Left lung (tissue), 10 donors: ENCODE measurements around the gene BANP. TPM values are rescaled to one million over a fixed set of nuclear protein-coding genes. Genes with fewer than 3 reads are reported as not detected.

ENCODE experiments used
- ATAC-seq: fragments of 200-7000 bp; cut with Tn5 transposase; one replicate; pipeline ENCODE4 v1.9.1; 2020; ENCODE audit warnings: moderate library complexity
- DNase-seq, 4 donors: peaks; one replicate each; pipeline ENCODE4 v3.0.0-alpha.2; 2013 to 2020
- H3K27ac ChIP-seq, 2 donors: fragments of 200-600 bp; sonication (generic) in 1 of 2; one replicate each; pipeline versions ENCODE4 v1.5.0 to v1.8.0; 2020 to 2021
- H3K27me3 ChIP-seq, 2 donors: fragments of 200-600 bp; sonication (generic) in 1 of 2; one replicate each; pipeline versions ENCODE4 v1.5.0 to v1.8.0; 2020 to 2021
- H3K36me3 ChIP-seq, 2 donors: fragments of 200-600 bp; sonication (generic) in 1 of 2; one replicate each; pipeline versions ENCODE4 v1.5.0 to v1.8.0; 2020 to 2021
- H3K4me1 ChIP-seq, 2 donors: fragments of 200-600 bp; one replicate each; pipeline ENCODE4 v1.8.0; 2021
- H3K4me3 ChIP-seq, 2 donors: fragments of 200-600 bp; sonication (generic) in 1 of 2; one replicate each; pipeline versions ENCODE4 v1.5.0 to v1.8.0; 2020 to 2021; ENCODE audit warnings: mild to moderate bottlenecking in 1 of 2
- H3K9me3 ChIP-seq, 2 donors: fragments of 200-600 bp; sonication (generic) in 1 of 2; one replicate each; pipeline versions ENCODE4 v1.5.0 to v1.8.0; 2020 to 2021
- CTCF ChIP-seq, 2 donors: fragments of 200-600 bp; sonication (generic) in 1 of 2; IDR thresholded peaks; one replicate each; pipeline versions ENCODE4 v1.5.0 to v1.8.0; 2021; ENCODE audit warnings: antibody characterized with exemption in 2 of 2
- intact Hi-C, 2 donors: fragments of 100-400 bp; cut with DNase I; formaldehyde crosslinking; loops; one replicate each; pipeline versions ENCODE4 v1.11.2 to v1.14.2; 2022
- polyA plus RNA-seq, 6 donors: library from polyadenylated mRNA; unstranded; fragments of 120-200 nt; gene quantifications; one replicate each; pipeline ENCODE4 v1.2.1, GENCODE V29; 2013; ENCODE audit not compliant: insufficient read length in 6 of 6
- total RNA-seq, 2 donors: library from RNA; stranded (reverse); fragmentation: NEBNext Ultra II Directional; extraction: Animal tissue kit (Norgen Biotek cat#: 25700); gene quantifications; one replicate each; pipeline ENCODE4 v1.2.1, GENCODE V29; 2021
- donor health status: DM: no; HTN: yes; CAD: no.
- donor health status: DM: no; HTN: no; CAD: no.

Gene BANP
- total and polyA plus RNA-seq, 8 donors: 19.3 to 35.9 (median 23.8) TPM

GRCh38 chr16:87961623-87962022, 10.4 kb downstream of the BANP start:
- DNase-seq (no peak), ATAC-seq (no peak)
- H3K4me1 ChIP-seq: peaks cover 3 to 60% of the 10 kb centered on the region in 2 donors
- H3K27me3 ChIP-seq: no peaks in the 10 kb centered on the region
- peaks cover 0 to 9% of the 10 kb centered on the region in 2 donors for H3K36me3 ChIP-seq
- intact Hi-C loops: no loop called here
- H3K9me3 ChIP-seq: no peaks in the 10 kb centered on the region
- no peak overlapping the region for H3K4me3 ChIP-seq
- H3K27ac ChIP-seq: no peak overlapping the region
- TF ChIP-seq CTCF (IDR thresholded peaks at IDR 0.05): no peak

DNA sequence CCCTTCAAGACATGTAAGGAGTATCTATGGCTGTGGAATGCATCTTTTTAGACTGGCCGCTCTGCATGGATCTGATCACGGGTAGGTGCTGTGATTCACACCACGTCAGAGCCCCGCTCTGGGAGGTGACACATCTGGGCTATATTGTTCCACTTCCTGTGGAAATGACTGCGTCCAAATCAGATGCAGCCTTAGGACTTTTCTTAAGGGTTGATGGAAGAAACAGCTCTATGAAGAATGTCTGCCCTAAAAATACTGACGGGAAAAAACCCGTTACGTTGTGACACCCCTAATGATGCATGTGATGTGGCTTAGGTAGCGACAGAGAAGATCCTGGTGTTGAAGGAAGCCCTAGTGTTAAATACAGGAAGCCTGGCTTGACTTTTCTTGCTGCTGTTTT, 12.2 kb downstream of the BANP start:
- DNase-seq: no peak
- no peaks in the 10 kb centered on the region for H3K27me3 ChIP-seq
- intact Hi-C loops: no loop called here
- H3K9me3 ChIP-seq: no peaks in the 10 kb centered on the region
- TF ChIP-seq CTCF (IDR thresholded peaks at IDR 0.05): no peak
- H3K4me3 ChIP-seq: no peak overlapping the region
- peak overlapping the region; percentile 5 to 62 for H3K27ac ChIP-seq
- H3K4me1 ChIP-seq: peaks cover 11 to 59% of the 10 kb centered on the region in 2 donors
- H3K36me3 ChIP-seq: no peaks in the 10 kb centered on the region
- ATAC-seq: peak; percentile 4

DNA sequence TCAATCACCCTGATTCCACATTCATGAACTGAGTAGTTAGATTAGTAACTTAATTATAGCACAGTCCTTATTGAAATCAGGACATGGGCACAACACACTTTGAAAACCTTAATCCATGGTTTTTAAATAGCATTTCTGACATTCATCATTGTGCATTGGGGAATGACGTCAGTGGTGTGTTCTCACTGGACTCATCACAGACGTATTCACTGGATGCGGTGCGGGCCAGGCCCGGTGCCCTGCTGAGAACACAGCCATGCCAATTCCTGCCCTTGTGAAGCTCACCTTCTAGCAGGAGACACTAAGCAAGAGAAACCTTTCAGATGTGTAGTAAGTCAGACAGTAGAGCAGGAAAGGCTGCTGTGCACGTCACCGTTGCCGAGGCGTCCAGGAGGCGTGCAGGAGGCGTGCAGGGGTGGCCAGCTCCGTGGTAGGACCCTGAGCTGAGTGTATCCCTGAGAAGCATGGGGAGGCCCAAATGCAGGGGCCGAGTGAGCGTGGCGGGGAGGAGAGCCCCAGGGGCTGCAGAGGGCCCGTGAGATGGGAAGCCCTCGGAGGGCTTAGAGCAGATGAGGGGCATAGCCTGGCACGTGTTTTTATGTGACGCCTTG, 12.9 kb downstream of the BANP start:
- ATAC-seq (no peak), DNase-seq (no peak)
- H3K36me3 ChIP-seq: no peaks in the 10 kb centered on the region
- TF ChIP-seq CTCF (IDR thresholded peaks at IDR 0.05): no peak
- peak overlapping the region; percentile 5 to 62 for H3K27ac ChIP-seq
- no peaks in the 10 kb centered on the region for H3K27me3 ChIP-seq
- no peaks in the 10 kb centered on the region for H3K9me3 ChIP-seq
- no peak overlapping the region for H3K4me3 ChIP-seq
- H3K4me1 ChIP-seq: peaks cover 11 to 58% of the 10 kb centered on the region in 2 donors
- intact Hi-C loops: no loop called here

DNA sequence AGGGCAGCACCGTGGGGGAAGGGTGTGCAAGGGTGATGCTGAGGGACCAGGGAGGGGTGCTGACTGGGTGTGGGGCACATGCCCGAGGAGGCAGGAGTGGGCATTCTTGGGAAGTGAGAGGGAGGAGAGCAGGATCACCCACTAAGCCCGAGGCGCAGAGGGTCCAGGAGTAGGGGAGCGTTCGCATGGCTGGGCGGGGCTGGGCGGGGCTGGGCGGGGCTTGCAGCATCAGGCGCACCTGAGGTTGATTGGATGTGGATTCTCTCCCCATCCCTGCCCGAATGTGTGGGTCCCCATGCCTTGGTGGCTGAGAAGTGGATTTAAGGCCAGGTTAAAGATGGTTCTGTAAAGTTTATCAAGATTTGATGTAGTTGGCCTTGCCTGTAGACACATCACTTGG, 14.2 kb downstream of the BANP start:
- Histone ChIP-seq H3K9me3 (no peaks in the 10 kb centered on the region), H3K27ac (peak overlapping the region; percentile 33 to 52), H3K36me3 (no peaks in the 10 kb centered on the region), H3K4me1 (peaks cover 11 to 45% of the 10 kb centered on the region in 2 donors), H3K4me3 (no peak overlapping the region), H3K27me3 (no peaks in the 10 kb centered on the region)
- intact Hi-C loops: no loop called here
- ATAC-seq: no peak
- no peak for TF ChIP-seq CTCF (IDR thresholded peaks at IDR 0.05)
- peak in 1 of 4 donors; percentile 36 for DNase-seq

DNA sequence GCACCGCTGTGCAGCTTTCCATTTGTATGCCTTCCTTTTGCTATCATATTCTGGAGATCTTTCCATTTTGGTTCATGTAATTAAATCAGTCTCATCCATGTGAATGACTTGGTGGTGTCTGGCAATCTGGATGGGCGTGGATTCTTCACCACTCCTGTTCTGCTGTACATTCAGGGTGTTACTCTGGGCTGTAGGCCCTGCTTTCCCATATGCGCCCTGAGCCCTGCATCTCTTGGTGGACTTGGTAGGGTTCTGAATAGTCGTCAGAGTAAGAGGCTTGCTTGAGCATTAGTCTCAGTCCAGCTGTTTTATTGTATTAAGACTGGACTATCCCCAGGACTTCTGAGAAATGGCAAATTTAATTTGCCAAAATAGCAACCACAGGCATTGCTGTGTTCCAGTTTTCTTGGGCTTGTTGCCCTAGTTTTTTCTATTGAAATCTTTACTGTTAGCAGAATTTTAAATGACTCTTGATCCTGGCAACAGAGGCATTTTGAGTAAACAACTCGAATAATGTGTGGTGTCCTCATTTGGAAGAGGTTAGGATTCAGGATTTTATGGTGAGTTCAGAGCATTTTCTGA, 14.9 kb downstream of the BANP start:
- Histone ChIP-seq H3K4me3 (no peak overlapping the region), H3K27ac (peak overlapping the region; percentile 52 to 74), H3K4me1 (peaks cover 11 to 44% of the 10 kb centered on the region in 2 donors), H3K9me3 (peaks cover 0 to 3% of the 10 kb centered on the region in 2 donors), H3K36me3 (peaks cover 0 to 6% of the 10 kb centered on the region in 2 donors), H3K27me3 (no peaks in the 10 kb centered on the region)
- ATAC-seq (peak; percentile 41), DNase-seq (peak in 2 of 4 donors; percentile 59 to 79)
- intact Hi-C loops: no loop called here
- TF ChIP-seq CTCF (IDR thresholded peaks at IDR 0.05): no peak
